ENCODE data around the gene MED15.
"Not testable (repeated sequence)": the region's sequence is repeated elsewhere in the genome, so short reads cannot be mapped to it uniquely, and the experiment has no call there.

The MED15 gene

GRCh38 chr22:20483143-20483506, 24.3 kb upstream of the MED15 start:
- DNase-seq (ENCODE audit: low spot score): not testable (repeated sequence)

DNA sequence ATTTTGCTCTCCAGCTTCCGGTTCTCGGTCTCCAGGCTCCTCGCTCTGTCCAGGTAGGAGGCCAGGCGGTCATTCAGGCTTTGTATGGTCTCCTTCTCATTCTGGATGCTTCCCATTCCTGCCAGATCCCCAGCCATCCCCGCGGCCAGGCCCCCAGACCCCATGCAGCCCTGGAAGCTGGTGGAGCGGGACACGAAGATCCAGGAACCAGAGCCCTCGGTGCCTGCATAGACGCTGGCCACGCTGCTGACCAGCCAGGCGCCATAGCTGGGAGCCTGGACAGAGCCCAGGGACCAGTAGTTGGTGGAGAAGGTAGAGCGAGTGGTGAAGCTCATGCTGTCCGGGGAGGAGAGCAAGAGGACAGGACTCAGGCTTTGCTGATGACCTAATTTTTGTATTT, 23.6 kb upstream of the MED15 start:
- DNase-seq (ENCODE audit: low spot score): no peak

DNA sequence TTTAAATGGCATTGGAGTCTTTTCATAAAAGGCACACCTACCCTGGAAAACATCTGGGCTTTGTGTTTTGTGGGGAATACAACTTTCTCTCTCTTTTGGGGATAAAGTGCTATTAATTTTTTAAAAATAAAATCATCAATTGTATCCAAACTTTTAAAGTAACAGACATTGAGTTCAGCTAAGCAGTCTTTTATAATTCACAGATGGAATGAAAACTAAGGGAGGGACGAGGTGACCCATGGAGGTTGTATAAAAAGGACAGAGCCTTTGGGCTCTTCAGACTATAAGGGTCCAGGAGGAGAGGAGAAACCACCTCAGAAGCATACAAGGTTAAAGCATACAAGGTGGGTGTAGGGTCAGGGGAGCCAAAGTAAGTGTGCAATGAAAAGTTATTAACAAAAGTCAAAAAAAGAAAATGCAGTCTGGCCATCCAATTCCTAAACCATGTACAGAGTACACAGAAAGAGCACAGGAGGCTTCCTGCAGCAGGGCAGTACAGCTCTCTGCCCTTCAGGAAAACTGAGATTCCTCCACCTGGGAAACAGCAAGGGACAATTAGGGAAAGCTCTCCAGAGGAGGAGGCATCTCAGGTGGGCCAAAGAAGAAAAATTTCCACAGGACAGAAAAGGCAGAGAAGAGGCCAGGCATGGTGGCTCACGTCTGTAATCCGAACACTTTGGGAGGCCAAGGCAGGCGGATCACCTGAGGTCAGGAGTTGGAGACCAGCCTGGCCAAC, 22.3 kb upstream of the MED15 start:
- DNase-seq (ENCODE audit: low spot score): no peak

DNA sequence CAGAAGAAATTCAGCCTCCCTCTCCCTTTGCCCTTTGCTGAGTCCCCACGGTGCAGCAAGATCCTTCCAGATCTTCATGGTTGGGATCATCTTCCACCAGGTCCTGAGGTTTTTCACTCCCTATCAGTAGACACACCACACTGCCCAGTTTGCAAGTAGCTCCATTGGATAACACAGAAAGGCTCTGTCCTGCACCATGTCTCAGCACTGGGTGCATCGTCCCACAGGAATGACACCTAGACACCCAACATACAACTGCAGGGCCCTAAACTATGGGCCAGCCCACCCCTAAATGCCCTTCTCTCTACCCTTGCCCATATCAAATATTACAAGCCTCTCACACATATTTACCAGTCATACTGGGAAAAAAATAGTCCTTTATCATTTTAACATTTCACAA, 21.2 kb upstream of the MED15 start:
- DNase-seq (ENCODE audit: low spot score): no peak

DNA sequence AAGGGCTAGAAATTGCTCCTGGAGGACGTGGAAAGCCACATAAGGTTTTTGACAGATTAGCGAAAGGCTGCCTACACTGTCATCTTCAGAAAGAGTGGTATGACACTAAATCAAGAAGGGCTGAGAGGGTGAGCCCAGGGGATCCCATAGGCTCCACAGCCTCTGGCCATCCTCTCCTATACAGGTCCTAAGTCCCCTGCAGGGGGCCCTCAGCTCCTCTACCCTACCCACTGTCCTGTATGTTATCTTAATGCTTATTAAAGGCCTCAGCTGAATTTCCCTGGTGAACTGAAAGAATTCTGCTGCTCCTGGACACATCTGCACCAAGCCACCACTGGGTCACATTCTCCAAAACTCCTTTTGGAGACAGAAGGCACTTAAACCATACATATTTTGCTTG, 19.7 kb upstream of the MED15 start:
- no peak for DNase-seq (ENCODE audit: low spot score)

GRCh38 chr22:20488946-20489345, 18.5 kb upstream of the MED15 start:
- no peak for DNase-seq (ENCODE audit: low spot score)

GRCh38 chr22:20490183-20490940, 17.0 kb upstream of the MED15 start:
- DNase-seq (ENCODE audit: low spot score): no peak

GRCh38 chr22:20490941-20491307, 16.5 kb upstream of the MED15 start:
- no peak for DNase-seq (ENCODE audit: low spot score)

- no peak for DNase-seq (ENCODE audit: low spot score)
Observed at GRCh38 chr22:20491346-20491745, 16.1 kb upstream of the MED15 start.

- peak; percentile 85 for DNase-seq (ENCODE audit: low spot score)
Observed at GRCh38 chr22:20494978-20495860, 12.2 kb upstream of the MED15 start, which contains the start of gene KLHL22. Gene KLHL22 (minus strand): TSS chr22:20495795. CDS start chr22:20489211, 6,584 bp downstream.

DNA sequence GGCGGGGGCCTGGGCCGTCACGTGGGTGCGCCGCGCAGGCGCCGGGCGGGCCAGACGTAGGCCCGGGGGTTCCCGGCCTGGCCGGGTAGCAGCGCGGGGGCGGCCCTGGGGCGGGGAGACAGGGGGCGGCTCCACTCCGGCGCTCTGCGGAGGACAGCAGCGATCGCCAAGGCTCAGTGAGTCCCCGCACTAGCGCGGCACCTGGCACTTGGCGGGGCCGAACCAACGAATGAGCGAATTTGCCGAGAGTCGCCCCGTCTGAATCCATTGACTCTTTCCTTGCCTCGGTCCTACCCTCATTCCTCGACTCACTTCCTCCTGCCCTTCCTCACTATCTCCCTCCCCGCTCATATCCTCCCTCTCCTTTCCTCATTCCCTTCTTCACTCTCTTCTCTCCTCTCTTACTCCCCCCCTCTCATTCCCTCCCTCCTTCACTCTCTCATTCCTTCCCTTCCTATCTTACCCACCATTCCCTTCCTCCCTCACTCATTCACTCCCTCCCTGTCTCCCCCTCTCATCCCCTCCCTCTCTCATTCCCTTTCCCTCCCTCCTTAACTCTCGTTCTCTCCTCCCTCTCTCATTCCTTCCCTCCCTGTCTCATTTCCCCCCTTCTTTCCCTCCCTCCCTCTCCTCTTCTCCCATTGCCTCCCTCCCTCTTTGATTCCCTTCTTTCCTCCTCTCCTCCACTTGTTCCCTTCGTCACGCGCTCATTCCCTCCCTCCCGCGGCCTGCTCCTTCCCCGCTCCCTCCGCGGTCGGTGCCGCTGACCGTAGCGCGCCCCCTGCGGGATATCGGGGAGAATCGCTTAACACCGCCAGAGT, 11.3 kb upstream of the MED15 start:
- DNase-seq (ENCODE audit: low spot score): peak; percentile 99

GRCh38 chr22:20497426-20497825, 10.0 kb upstream of the MED15 start:
- no peak for DNase-seq (ENCODE audit: low spot score)

GRCh38 chr22:20498913-20499312, 8.5 kb upstream of the MED15 start:
- no peak for DNase-seq (ENCODE audit: low spot score)

GRCh38 chr22:20499769-20500168, 7.6 kb upstream of the MED15 start:
- DNase-seq (ENCODE audit: low spot score): no peak

DNA sequence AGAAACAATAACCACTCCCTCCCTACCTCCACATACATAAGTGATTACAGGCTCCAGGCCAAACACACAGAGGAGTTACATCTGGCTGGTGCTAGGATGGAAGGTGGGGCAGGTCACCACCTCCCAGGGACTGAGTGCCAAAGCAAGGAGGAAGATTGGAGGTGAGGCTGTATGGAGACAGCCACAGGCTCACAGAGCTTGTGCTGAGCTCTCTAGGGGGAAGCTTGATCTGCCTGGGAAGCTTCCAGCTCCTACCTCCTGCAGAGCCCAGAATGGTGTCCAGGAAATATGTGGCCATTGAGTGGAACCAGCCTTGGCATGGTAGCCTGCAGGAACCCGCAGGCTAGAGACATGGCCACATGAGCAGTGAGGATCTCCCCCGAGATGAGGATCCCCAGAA, 3.6 kb upstream of the MED15 start:
- DNase-seq (ENCODE audit: low spot score): no peak

DNA sequence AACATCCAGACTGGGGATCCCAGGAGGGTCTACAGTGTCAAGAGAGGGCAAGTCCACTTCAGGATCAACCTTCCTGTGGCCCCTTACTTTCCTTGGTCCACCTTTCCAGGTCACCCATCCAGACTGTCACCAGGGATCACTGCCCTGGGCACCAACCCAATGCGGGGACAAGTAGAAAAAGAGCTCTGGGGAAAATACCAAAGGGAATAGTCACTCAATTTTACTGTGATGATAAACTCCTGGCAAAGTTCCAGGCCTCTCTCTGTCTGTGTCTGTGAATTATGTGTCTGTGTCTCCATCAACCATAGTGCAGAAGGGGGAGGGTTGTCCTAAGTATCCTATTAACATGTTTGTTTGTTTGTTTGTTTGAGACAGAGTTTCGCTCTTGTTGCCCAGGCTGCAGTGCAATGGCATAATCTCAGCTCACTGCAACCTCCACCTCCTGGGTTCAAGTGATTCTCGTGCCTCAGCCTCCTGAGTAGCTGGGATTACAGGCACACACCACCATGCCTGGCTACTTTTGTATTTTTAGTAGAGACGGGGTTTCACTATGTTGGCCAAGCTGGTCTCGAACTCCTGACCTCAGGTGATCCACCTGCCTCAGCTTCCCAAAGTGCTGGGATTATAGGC, 3.0 kb upstream of the MED15 start:
- not testable (repeated sequence) for DNase-seq (ENCODE audit: low spot score)

DNA sequence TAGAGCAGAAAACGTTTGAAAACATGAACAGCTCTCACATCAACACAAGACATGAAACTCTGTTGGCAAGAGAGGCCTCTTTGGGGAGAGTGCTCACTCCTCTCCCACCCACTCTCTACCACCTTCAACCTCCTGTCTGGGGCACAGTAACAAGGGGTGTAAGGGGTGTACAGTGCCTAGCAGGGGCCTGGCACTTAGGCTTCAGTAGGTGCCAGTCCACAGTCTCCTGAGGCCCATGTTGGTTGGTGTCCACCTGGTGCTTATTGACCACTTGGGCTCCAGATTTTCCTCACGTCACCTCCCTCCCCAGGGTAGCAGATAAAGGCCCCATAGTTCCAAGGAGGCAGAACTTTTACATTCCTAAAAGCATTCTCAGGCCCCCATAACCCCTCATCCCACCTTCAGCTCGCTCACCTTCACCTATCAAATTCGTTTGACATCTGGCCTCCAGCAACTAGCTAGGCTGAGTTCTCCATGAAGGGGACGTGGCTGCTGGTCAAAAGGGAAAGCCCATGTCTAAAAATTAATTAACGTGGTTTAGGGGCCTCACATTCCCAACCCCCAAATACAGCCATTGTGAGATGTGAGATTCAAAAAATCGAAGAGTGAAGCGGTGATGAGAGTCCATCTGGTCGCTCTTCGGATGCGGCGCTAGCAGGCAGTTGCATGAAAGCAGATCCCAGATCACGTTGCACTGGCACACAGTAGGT, 712 bp upstream of the MED15 start:
- no peak for DNase-seq (ENCODE audit: low spot score)

- DNase-seq (ENCODE audit: low spot score): not testable (repeated sequence)
Observed at GRCh38 chr22:20508067-20508755, 801 bp downstream of the MED15 start.

- no peak for DNase-seq (ENCODE audit: low spot score)
Observed at GRCh38 chr22:20508815-20509271, 1.4 kb downstream of the MED15 start.

All from D341Med (cell line).